PC-3 (cell line): ENCODE results near the gene PGC.

ENCODE experiments used
- CTCF ChIP-seq: fragments of 300-600 bp; sonication (generic); conservative IDR thresholded peaks from 2 replicates; pipeline ENCODE4 v1.5.1; 2017; ENCODE audit warnings: antibody characterized with exemption, low read depth, mild to moderate bottlenecking, low read length
- EZH2phosphoT487 ChIP-seq: fragments of 300-600 bp; sonication (generic); IDR thresholded peaks from 2 replicates; pipeline ENCODE4 v1.6.1; 2018; ENCODE audit warnings: mild to moderate bottlenecking, antibody characterized with exemption, low read length, borderline replicate concordance

- TF ChIP-seq CTCF, result no peak
- TF ChIP-seq EZH2phosphoT487, result no peak
These were observed 45.0 kb downstream of the PGC start for GRCh38 chr6:41702089-41702745.
